ENCODE results near the gene SNX10.
"Not testable (repeated sequence)": the region's sequence is repeated elsewhere in the genome, so short reads cannot be mapped to it uniquely, and the experiment has no call there.

SNX10 gene

GRCh38 chr7:26280723-26281122 lies 10.9 kb upstream of the SNX10 start:
- Histone ChIP-seq H3K27me3 (ENCODE audit: control insufficient read depth, insufficient read depth, low read length) (no peaks in the 10 kb centered on the region), H3K27ac (ENCODE audit: low read depth, low read length) (no peak overlapping the region), H3K9ac (ENCODE audit: low read depth, low read length) (no peak overlapping the region), H3K36me3 (ENCODE audit: control insufficient read depth, insufficient read depth, low read length) (no peaks in the 10 kb centered on the region), H3K4me3 (ENCODE audit: low read depth, low read length) (no peak overlapping the region), H3K4me1 (ENCODE audit: control insufficient read depth, insufficient read depth, low read length) (no peaks in the 10 kb centered on the region), H3K9me3 (ENCODE audit: control insufficient read depth, insufficient read depth, low read length) (no peaks in the 10 kb centered on the region)

GRCh38 chr7:26284477-26284876 lies 7.2 kb upstream of the SNX10 start:
- H3K27me3 ChIP-seq (ENCODE audit: control insufficient read depth, insufficient read depth, low read length): no peaks in the 10 kb centered on the region
- no peak overlapping the region for H3K9ac ChIP-seq (ENCODE audit: low read depth, low read length)
- no peaks in the 10 kb centered on the region for H3K9me3 ChIP-seq (ENCODE audit: control insufficient read depth, insufficient read depth, low read length)
- no peak overlapping the region for H3K4me3 ChIP-seq (ENCODE audit: low read depth, low read length)
- H3K36me3 ChIP-seq (ENCODE audit: control insufficient read depth, insufficient read depth, low read length): no peaks in the 10 kb centered on the region
- no peaks in the 10 kb centered on the region for H3K4me1 ChIP-seq (ENCODE audit: control insufficient read depth, insufficient read depth, low read length)
- H3K27ac ChIP-seq (ENCODE audit: low read depth, low read length): no peak overlapping the region

- no peaks in the 10 kb centered on the region for H3K9me3 ChIP-seq (ENCODE audit: control insufficient read depth, insufficient read depth, low read length)
- H3K27ac ChIP-seq (ENCODE audit: low read depth, low read length): no peak overlapping the region
- H3K9ac ChIP-seq (ENCODE audit: low read depth, low read length): no peak overlapping the region
- H3K4me1 ChIP-seq (ENCODE audit: control insufficient read depth, insufficient read depth, low read length): no peaks in the 10 kb centered on the region
- H3K27me3 ChIP-seq (ENCODE audit: control insufficient read depth, insufficient read depth, low read length): no peaks in the 10 kb centered on the region
- no peak overlapping the region for H3K4me3 ChIP-seq (ENCODE audit: low read depth, low read length)
- no peaks in the 10 kb centered on the region for H3K36me3 ChIP-seq (ENCODE audit: control insufficient read depth, insufficient read depth, low read length)
These were observed 6.5 kb upstream of the SNX10 start for GRCh38 chr7:26284995-26285632.

GRCh38 chr7:26286157-26286556 lies 5.5 kb upstream of the SNX10 start:
- H3K9me3 ChIP-seq (ENCODE audit: control insufficient read depth, insufficient read depth, low read length): no peaks in the 10 kb centered on the region
- H3K36me3 ChIP-seq (ENCODE audit: control insufficient read depth, insufficient read depth, low read length): no peaks in the 10 kb centered on the region
- no peak overlapping the region for H3K9ac ChIP-seq (ENCODE audit: low read depth, low read length)
- no peaks in the 10 kb centered on the region for H3K27me3 ChIP-seq (ENCODE audit: control insufficient read depth, insufficient read depth, low read length)
- H3K4me3 ChIP-seq (ENCODE audit: low read depth, low read length): no peak overlapping the region
- no peak overlapping the region for H3K27ac ChIP-seq (ENCODE audit: low read depth, low read length)
- 0 out of 2 replicates have a peak, but pooled peaks cover 3% of the 10 kb centered on the region for H3K4me1 ChIP-seq (ENCODE audit: control insufficient read depth, insufficient read depth, low read length)

GRCh38 chr7:26288126-26288525 lies 3.5 kb upstream of the SNX10 start:
- H3K9me3 ChIP-seq (ENCODE audit: control insufficient read depth, insufficient read depth, low read length); H3K27ac ChIP-seq (ENCODE audit: low read depth, low read length); H3K27me3 ChIP-seq (ENCODE audit: control insufficient read depth, insufficient read depth, low read length); H3K4me3 ChIP-seq (ENCODE audit: low read depth, low read length); H3K36me3 ChIP-seq (ENCODE audit: control insufficient read depth, insufficient read depth, low read length); H3K9ac ChIP-seq (ENCODE audit: low read depth, low read length): not testable (repeated sequence)
- H3K4me1 ChIP-seq (ENCODE audit: control insufficient read depth, insufficient read depth, low read length): 0 out of 2 replicates have a peak, but pooled peaks cover 13% of the 10 kb centered on the region

- no peaks in the 10 kb centered on the region for H3K27me3 ChIP-seq (ENCODE audit: control insufficient read depth, insufficient read depth, low read length)
These were observed 411 bp upstream of the SNX10 start for GRCh38 chr7:26291251-26291650.

GRCh38 chr7:26292768-26293560 lies 1.3 kb downstream of the SNX10 start:
- no peak overlapping the region for H3K27ac ChIP-seq (ENCODE audit: low read depth, low read length)
- H3K36me3 ChIP-seq (ENCODE audit: control insufficient read depth, insufficient read depth, low read length): no peaks in the 10 kb centered on the region
- no peaks in the 10 kb centered on the region for H3K9me3 ChIP-seq (ENCODE audit: control insufficient read depth, insufficient read depth, low read length)
- H3K27me3 ChIP-seq (ENCODE audit: control insufficient read depth, insufficient read depth, low read length): no peaks in the 10 kb centered on the region
- H3K9ac ChIP-seq (ENCODE audit: low read depth, low read length): no peak overlapping the region
- peak overlapping the region; percentile 79; the same call in 1 of the 2 replicates for H3K4me3 ChIP-seq (ENCODE audit: low read depth, low read length)
- H3K4me1 ChIP-seq (ENCODE audit: control insufficient read depth, insufficient read depth, low read length): 0 out of 2 replicates have a peak, but pooled peaks cover 13% of the 10 kb centered on the region

More at GRCh38 chr7:26291251-26291650, 411 bp upstream of the SNX10 start:
- H3K9ac ChIP-seq (ENCODE audit: low read depth, low read length): no peak overlapping the region
- peak overlapping the region; percentile 79 for H3K4me3 ChIP-seq (ENCODE audit: low read depth, low read length)
- no peaks in the 10 kb centered on the region for H3K36me3 ChIP-seq (ENCODE audit: control insufficient read depth, insufficient read depth, low read length)
- H3K27ac ChIP-seq (ENCODE audit: low read depth, low read length): no peak overlapping the region
- no peaks in the 10 kb centered on the region for H3K9me3 ChIP-seq (ENCODE audit: control insufficient read depth, insufficient read depth, low read length)
- 0 out of 2 replicates have a peak, but pooled peaks cover 13% of the 10 kb centered on the region for H3K4me1 ChIP-seq (ENCODE audit: control insufficient read depth, insufficient read depth, low read length)

GRCh38 chr7:26293569-26294308 lies 2.1 kb downstream of the SNX10 start:
- Histone ChIP-seq H3K4me1 (ENCODE audit: control insufficient read depth, insufficient read depth, low read length) (0 out of 2 replicates have a peak, but pooled peaks cover 13% of the 10 kb centered on the region), H3K36me3 (ENCODE audit: control insufficient read depth, insufficient read depth, low read length) (no peaks in the 10 kb centered on the region), H3K27me3 (ENCODE audit: control insufficient read depth, insufficient read depth, low read length) (no peaks in the 10 kb centered on the region), H3K27ac (ENCODE audit: low read depth, low read length) (no peak overlapping the region), H3K9me3 (ENCODE audit: control insufficient read depth, insufficient read depth, low read length) (no peaks in the 10 kb centered on the region), H3K4me3 (ENCODE audit: low read depth, low read length) (no peak overlapping the region), H3K9ac (ENCODE audit: low read depth, low read length) (no peak overlapping the region)

GRCh38 chr7:26295015-26295414 lies 3.4 kb downstream of the SNX10 start:
- no peaks in the 10 kb centered on the region for H3K9me3 ChIP-seq (ENCODE audit: control insufficient read depth, insufficient read depth, low read length)
- no peak overlapping the region for H3K9ac ChIP-seq (ENCODE audit: low read depth, low read length)
- no peaks in the 10 kb centered on the region for H3K36me3 ChIP-seq (ENCODE audit: control insufficient read depth, insufficient read depth, low read length)
- H3K4me3 ChIP-seq (ENCODE audit: low read depth, low read length): no peak overlapping the region
- H3K27me3 ChIP-seq (ENCODE audit: control insufficient read depth, insufficient read depth, low read length): no peaks in the 10 kb centered on the region
- no peak overlapping the region for H3K27ac ChIP-seq (ENCODE audit: low read depth, low read length)
- 0 out of 2 replicates have a peak, but pooled peaks cover 13% of the 10 kb centered on the region for H3K4me1 ChIP-seq (ENCODE audit: control insufficient read depth, insufficient read depth, low read length)

- Histone ChIP-seq H3K4me1 (ENCODE audit: control insufficient read depth, insufficient read depth, low read length) (0 out of 2 replicates have a peak, but pooled peaks cover 13% of the 10 kb centered on the region), H3K9me3 (ENCODE audit: control insufficient read depth, insufficient read depth, low read length) (no peaks in the 10 kb centered on the region), H3K4me3 (ENCODE audit: low read depth, low read length) (no peak overlapping the region), H3K27me3 (ENCODE audit: control insufficient read depth, insufficient read depth, low read length) (no peaks in the 10 kb centered on the region), H3K9ac (ENCODE audit: low read depth, low read length) (no peak overlapping the region), H3K27ac (ENCODE audit: low read depth, low read length) (no peak overlapping the region), H3K36me3 (ENCODE audit: control insufficient read depth, insufficient read depth, low read length) (no peaks in the 10 kb centered on the region)
These were observed 3.9 kb downstream of the SNX10 start for GRCh38 chr7:26295586-26295985.

Data from HUES48 (cell line).